Hepatic stellate cell (primary cell): ENCODE data around the gene AGPAT3.
"Not testable (repeated sequence)": the region's sequence is repeated elsewhere in the genome, so short reads cannot be mapped to it uniquely, and the experiment has no call there.

Experiments
- DNase-seq: peaks from one replicate; pipeline ENCODE4 v3.0.0; 2011; ENCODE audit warnings: low spot score

The AGPAT3 gene, protein sequence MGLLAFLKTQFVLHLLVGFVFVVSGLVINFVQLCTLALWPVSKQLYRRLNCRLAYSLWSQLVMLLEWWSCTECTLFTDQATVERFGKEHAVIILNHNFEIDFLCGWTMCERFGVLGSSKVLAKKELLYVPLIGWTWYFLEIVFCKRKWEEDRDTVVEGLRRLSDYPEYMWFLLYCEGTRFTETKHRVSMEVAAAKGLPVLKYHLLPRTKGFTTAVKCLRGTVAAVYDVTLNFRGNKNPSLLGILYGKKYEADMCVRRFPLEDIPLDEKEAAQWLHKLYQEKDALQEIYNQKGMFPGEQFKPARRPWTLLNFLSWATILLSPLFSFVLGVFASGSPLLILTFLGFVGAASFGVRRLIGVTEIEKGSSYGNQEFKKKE

DNA sequence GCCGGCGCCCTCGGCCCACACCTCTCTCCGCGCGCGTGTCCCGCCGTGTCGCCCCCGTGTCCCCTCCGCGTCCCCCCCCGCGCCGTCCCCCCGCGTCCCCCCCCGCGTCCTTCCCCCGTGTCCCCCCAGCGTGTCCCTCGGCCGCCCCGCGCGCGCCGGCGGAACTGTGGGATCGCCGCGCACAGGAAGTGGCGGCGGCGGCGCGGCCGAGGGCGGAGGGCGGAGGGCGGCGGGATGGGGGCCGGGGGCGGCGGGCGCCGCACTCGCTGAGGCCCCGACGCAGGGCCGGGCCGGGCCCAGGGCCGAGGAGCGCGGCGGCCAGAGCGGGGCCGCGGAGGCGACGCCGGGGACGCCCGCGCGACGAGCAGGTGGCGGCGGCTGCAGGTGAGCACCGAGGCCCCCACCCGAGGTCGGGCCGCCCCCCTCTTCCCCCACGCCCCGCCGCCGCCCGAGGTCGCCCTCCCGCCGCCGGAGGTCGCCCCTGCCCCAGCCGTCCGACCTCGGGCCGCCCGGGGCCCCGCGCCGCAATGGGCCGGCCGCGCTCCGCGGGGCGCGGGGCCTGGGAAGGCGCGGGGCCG is at the start of gene AGPAT3:
AGPAT3 (plus strand) TSS at position 262 of the 578 bp plus-strand sequence. CDS start 94,459 bp downstream, outside the sequence.
- DNase-seq, result peak; percentile 39

DNA sequence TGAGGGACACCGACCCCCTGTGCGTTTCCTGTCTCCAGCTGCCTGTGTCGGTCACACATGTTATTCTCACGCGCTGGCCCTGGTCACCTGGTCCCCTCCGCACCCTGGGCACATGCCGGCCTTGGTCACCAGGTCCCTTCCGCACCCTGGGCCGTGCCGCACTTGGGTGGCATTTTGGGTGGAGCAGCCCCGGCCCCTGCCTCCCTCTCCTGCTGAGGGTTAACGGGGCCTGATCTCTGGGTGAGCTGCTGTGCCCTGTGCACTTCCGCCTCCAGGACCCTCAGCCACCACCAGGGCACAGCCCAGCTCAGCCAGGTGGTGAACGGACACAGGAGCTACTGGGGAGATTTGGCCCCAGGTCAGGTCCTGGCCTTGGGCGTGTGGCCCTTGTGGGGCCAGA is 49.0 kb upstream of the AGPAT3 start:
- DNase-seq, result no peak

DNA sequence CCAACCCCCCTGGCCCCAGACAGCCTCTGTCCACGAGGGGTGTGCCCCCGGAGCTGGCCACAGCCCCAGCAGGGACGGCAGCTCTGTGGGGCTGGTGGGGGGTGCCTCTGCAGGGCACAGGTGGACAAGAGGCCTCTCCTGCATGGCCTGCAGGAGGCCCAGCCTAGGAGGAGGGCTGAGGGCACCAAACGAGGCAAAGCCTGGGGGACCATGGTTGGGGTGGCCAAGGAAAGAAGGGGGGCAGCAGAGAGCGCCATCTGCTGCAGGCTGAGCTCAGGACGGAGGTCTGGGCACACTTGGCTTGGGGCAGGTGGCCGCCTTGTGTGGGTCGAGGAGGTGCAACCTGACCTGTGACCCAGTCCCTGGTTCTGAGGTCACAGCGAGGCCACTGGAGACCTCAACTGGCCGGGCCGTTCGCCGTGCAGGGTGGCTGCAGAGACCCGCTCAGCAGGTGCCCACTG is 48.4 kb upstream of the AGPAT3 start:
- DNase-seq, result no peak

DNA sequence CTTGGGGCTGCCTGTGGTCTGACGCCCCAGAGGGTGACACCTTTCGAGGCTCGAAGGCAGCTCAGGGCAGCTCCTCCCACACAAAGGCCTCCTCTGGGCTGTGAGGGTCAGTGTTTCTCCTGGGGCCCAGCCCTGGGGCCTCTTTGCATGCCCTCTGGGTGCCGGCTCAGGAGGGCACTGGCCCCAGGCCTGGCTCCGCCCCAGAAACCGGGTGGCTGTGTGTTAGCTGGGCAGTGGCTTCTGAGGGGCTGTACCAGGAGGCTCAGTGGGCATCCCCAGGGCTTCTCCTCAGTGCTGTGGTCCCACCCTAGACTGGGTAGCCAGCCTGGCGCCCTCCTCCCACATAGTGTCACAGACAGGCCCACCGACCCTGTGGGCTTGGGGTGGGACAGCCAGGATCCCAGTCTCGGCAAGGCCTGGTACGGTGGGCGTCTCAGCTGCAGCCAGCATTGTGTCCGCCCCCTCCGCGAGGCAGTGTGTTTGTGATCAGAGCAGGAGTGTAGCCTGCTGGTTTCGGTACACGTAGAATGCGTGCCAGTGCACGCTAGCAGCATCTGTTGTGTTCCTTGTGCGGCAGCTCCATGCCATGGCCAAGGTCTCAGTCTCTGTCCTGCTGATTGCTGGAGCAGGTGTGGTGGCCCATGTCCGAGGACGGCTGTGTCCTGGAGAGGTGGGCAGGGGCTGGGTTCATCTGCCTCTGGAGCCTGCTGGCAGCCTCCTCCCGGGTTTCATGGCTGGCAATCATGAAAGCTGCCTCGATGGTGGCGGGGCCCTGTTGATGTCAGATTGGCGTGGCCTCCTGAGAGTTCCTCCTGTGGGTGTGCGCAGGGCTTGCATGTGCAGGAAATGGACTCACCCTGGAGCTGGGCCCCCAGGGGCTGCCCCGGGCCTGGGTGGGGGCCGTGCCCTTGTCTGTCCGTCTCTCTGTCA is 47.6 kb upstream of the AGPAT3 start:
- DNase-seq, result no peak

DNA sequence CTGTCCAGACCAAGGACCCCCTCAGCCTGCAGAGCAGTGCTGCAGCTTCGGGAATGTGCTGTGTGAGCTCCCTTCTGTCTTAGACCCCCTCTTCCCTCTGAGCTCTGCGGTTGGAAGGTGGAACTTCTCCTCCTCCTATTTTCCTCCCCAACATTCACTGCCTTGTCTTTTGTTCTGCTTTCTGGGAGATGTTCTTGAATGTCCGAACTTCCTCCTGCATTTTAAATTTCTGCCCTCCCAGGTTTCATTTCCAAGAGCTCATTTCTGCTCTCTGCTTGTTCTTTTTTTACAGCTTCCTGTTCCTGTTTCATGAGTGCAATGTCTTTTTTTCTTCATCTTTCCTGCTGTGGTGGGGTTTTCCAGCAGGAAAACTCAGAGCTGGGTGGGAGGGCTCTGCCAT is 46.3 kb upstream of the AGPAT3 start:
- DNase-seq, result no peak

DNA sequence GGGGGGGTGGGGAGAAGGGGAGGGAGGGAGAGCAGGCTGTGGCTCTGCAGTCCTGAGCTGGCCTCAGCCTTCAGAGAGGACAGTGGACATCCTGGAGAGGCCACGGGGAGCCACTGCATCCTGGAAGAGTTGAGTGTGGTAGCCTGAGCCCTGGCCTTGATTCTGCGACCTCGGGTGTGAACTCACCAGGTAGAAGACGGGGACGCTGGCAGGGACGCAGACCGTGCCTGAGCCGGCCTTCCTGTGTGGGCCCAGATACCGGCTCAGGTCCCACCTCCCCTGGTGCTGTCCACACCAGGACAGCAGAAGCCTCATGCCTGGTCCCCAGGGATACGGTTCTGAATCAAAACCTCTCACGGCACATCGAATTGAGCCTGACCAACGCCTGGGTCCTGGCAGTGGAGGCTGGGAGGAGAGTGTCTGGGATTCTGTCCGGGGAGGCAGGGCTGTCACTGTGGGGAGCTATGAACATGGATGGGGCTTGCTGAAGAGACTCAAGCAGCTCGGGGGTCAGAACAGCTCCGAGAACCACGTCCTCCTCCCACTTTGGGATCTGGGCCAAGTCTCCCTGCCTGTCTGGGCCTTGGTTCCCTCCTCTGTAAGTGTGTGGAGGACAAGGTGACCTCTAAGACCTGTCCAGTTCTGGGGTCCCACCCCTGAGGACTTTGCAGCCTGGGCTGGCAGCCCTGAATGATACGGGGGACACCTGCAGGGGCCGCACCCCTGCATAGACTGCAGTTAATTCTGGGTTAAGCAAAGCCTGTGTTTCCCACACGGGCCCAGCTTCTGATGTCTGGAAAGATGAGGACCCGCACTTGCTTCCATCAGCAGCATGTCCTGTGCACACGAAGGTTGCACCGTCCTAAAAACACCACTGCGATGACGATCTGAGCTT is 45.3 kb upstream of the AGPAT3 start:
- DNase-seq, result no peak

DNA sequence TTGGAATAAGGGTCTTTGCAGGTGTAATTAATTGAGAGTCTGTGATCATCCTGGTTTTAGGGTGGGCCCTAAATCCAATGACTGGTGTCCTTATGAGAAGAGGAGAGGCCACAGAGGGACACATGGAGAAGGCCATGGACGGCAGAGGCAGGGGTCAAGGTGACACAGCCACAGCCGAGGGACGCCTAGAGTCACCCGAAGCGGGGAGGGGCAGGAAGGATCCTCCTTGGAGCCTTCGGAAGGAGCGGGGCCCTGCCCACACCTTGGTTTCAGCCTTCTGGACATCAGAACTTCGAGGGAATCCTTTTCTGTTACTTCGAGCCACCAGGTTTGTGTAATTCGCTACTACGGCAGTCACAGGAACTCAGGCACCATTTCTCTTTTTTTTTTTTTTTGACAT is 44.6 kb upstream of the AGPAT3 start:
- DNase-seq, result no peak

DNA sequence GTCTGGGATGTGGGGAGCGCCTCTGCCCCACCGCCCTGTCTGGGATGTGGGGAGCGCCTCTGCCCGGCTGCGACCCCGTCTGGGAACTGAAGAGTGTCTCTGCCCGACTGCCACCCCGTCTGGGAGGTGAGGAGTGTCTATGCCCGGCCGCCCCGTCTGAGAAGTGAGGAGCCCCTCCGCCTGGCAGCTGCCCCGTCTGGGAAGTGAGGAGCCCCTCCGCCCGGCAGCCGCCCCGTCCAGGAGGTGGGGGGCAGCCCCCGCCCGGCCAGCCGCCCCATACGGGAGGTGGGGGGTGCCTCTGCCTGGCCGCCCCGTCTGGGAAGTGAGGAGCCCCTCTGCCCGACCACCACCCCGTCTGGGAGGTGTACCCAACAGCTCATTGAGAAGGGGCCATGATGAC is 42.9 kb upstream of the AGPAT3 start:
- DNase-seq, result not testable (repeated sequence)

DNA sequence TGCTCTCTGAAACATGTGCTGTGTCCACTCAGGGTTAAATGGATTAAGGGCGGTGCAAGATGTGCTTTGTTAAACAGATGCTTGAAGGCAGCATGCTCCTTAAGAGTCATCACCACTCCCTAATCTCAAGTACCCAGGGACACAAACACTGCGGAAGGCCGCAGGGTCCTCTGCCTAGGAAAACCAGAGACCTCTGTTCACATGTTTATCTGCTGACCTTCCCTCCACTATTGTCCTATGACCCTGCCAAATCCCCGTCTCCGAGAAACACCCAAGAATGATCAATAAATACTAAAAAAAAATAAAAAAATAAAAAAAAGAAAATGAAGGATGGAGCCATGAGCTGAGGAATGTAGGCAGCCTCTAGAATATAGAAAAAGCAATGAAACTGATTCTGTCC is 42.3 kb upstream of the AGPAT3 start:
- DNase-seq, result not testable (repeated sequence)

DNA sequence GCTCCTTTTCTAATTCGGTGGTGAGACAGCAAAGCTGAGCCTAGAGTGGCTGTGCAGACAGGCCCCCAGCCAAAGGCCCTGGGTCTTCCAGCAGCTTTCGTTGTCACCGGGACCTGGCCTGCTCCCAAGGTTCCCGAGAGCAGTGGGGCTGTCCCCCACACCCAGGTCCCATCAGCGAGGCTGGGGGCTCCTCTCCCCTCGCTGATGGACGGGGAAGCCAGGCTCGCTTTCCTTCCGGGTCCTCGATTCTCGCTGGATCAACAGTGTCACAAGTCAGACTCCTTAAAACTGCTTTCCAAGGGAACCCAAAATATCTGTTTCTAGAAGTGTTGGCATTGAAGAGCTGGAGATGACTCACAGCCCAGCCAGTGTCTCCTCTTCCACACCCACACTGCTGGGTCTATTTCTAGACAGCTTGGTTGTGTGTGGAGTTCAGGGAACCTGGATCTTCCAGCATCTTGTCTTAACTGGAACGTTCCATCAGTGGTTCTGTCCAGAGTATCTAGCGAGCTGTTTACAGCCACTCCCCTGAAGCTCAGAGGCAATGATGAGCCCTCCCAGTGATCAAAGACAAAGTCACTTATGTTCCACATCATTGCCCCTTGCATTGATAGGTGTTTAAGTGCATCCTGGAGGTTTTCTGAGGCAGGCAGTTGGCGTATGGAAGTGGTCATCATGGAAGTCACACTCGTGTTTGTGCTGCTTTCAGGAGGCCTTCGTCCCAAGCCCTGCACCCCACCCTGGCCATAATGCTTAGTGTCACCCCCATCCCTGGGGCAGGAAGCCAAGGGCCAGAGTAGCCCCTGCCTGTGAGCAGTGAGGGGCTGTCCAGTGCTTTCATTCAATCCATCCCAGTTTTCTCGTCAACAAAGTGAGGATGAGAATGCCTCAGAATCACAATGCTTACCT is 40.4 kb upstream of the AGPAT3 start:
- peak; percentile 84 for DNase-seq

DNA sequence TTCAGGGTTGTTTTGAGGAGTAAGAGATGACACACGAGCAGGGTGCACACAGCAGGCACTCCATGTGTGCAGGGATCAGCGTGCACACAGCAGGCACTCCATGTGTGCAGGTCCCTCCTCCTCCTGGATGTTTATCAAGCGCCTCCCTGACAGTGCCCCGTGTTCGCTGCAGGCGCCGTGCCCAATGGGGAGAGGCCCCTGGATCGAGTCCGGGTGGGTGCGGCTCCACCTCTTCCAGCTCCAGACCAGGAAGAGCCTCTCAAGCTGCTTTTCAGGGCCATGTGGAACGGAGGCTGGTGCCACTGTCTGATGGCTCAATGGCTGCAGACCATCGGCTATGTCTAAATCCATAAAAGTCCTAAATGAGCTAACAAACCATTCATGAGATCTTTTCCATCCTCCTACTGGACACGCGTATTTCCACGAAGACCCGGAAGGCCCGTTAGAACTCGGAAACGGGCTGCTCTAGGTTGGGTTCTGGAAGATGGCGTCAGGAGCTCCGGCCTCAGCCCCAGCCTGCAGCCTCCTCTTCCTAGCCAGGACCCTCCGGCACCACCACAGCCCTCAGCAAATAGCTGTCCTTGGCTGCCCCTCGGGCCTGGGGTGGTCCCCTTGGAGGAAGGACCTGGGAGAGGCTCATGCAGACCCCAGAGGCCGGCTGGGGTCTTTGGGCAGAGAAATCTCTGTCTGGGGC is 39.6 kb upstream of the AGPAT3 start:
- no peak for DNase-seq

DNA sequence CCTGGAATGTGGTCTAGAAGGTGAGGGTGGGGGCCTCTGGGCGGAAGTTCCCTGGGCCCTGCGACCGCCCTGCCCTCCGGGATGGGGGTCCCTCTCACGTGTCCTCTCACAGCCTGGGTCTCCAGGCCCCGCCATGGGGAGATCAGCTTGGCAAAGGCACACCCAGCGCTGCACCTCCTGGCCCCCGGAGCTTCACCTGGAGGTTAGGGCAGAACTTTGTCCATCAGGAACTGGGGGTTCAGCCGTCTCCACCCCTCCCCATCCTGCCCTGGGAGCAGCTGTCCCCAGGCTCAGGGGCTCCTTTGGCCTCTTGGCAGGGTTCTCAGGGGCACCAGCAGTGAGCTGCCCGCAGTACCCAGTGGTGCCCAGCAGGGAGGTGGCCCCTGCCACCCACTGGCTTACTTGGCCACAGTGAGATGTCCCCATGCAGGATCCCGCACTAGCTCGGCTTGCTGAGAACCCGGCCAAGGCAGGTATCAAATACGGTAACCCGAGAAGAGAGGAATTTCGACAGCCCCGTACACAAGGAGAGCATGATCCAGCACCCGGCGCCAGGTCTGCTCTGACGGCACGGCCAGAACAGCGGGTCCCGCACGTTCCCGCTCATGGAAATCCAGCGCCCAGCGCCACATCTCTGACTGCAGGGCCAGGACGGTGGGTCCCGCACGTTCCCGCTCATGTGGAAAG is 38.9 kb upstream of the AGPAT3 start:
- DNase-seq, result no peak

DNA sequence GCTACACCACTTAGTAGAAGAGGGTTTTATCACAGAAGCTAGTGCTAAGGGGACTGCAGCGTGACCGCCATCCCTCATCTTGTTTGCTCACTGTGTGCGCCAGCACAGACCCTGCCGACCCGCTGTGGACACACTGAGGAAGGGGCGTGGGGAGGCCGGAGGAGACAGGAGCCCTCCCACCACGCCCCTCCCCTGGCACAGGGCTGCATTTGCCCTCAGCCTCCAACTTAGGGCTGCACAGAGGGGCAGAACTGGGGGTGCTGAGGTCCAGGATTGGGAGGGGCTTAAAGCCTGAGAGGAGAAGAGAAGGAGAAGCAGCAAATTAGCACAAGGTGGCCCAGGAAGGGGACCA is 38.4 kb upstream of the AGPAT3 start:
- DNase-seq, result no peak

DNA sequence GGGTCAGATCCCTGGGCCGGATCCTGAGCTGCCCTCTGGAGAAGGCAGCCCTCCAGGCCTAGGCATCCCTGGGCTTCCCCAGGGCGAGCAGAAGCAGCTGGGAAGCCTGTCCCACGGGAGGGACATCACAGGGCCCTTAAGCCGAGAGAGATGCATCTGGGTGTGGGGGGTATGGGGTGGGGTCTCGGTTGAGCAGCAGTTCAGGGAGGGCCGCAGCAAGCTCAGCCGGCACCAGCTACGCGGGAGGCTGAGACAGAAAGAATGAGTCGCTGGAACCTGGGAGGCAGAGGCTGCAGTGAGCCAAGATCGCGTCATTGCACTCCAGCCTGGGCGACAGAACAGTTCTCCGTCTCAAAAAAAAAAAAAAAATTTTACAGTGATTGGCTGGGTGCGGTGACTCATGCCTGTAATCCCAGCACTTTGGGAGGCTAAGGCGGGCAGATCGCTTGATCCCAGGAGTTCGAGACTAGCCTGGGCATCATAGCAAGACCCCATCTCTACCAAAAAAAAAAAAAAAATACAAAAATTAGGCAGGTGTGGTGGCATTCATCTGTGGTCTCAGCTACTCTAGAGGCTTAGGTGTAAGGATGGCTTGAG is 37.9 kb upstream of the AGPAT3 start:
- DNase-seq, result peak; percentile 46

DNA sequence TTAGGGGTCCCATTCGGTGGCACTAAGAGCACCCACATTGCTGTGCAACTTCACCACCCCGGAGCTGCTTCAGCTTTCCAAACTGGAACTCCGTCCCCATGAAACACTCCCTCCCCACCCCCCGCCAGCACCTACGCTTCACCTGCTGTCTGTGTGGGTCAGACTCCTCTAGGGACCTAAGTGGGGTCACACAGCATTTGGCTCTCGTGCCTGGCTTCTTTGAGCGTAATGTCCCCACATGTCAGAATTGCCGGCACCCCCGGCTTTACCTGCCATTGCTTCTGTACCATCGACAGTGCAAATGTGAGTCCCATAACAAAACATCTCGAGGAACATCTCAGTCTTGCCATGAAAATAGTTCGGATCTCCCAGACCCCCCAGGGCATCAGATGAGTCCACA is 35.9 kb upstream of the AGPAT3 start:
- DNase-seq, result no peak

DNA sequence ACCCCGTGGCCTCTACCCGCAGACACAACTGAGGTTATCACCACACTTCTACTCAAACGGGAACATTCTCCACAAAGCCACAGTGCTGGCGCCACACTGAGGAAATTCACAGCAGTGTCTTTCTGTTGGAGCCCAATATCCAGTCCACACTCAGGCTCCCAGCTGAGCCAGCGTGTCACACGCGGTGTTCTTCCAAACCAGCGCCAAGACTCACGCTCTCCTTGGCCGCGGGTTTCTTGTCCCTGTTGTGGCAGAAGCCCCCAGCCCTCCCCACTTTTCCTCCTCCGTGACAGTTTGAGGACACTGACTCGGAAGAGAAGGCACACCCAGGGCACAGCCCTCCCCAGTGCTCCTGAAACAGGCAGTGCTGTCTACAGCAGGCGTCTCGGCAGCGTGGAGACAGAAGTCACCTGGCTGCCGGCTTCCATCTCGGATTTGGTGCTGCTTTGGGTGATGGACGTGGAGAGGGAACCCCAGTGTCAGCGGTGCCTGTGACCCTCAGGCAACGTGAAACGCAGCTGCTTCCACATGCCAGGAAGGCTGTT is 35.4 kb upstream of the AGPAT3 start:
- no peak for DNase-seq

DNA sequence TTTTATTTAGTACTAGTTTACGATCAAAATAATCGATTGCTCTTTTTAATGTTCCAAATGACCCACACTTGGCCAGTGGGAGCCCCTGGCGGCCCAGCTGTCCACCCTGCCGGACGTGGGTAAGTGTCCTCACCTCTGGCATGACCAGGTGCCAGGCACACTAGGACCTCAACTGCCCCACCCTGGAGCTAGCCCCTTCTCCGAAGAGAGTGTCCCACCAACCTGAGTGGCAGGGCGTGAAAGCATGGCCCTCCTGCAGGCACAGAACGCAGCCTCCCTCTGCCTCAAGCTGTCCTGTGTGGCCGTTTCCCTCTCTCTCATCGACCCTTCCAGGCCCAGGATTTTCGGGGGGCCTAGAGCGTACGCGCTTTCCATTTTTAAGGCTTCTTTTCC is 32.9 kb upstream of the AGPAT3 start:
- DNase-seq, result no peak

DNA sequence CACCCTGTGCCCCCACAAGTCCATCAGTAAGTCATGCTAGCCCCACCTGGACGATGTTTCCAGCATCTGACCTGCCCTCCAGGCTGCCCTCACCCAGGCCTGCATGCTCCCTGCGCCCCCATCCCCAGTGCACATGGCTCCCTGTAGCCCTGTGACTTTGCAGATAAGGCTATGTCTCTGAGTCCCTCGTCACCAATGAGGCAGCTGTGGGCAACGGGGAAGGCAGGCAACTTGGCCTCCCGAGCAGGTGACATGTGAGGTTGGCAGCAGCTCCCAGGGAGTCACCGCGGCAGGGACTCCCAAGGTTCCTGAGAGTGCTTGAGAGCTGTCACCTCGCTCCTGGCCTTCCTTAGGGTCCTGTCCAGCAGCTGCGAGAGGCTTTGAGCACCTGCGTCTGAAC is 32.4 kb upstream of the AGPAT3 start:
- DNase-seq, result no peak
